Activated CD4-positive, alpha-beta T cell treated with anti-CD3 and anti-CD28 coated beads for 36 hours (primary cell): ENCODE results near the gene ARMC10. TPM values are rescaled to one million over a fixed set of nuclear protein-coding genes. Genes with fewer than 3 reads are reported as not detected.
"Not testable (repeated sequence)": the region's sequence is repeated elsewhere in the genome, so short reads cannot be mapped to it uniquely, and the experiment has no call there.

Source experiments
- ATAC-seq: fragments of 200-7000 bp; cut with Tn5 transposase; one replicate; pipeline ENCODE4 v1.10.0; 2021; ENCODE audit warnings: mild to moderate bottlenecking, moderate library complexity
- CTCF ChIA-PET: fragments of 350-600 bp; sonication (Branson Sonifier 250); formaldehyde crosslinking; loops from one replicate; lab custom pipeline; 2021; ENCODE audit warnings: antibody characterized with exemption; lab: Charles Lee
- POLR2A ChIA-PET: fragments of 350-600 bp; sonication (Branson Sonifier 250); formaldehyde crosslinking; loops from one replicate; lab custom pipeline; 2021; ENCODE audit warnings: antibody characterized with exemption, inconsistent platforms; lab: Charles Lee
- DNase-seq: peaks from one replicate; pipeline ENCODE4 v3.0.0-alpha.2; 2020
- H3K27ac Mint-ChIP-seq: one replicate; pipeline ENCODE4 v1.8.0; 2021; ENCODE audit warnings: mixed read lengths
- H3K27me3 Mint-ChIP-seq: one replicate; pipeline ENCODE4 v1.8.0; 2021; ENCODE audit warnings: mixed read lengths
- H3K36me3 Mint-ChIP-seq: one replicate; pipeline ENCODE4 v1.8.0; 2021; ENCODE audit warnings: low read depth, mixed read lengths
- H3K4me1 Mint-ChIP-seq: one replicate; pipeline ENCODE4 v1.8.0; 2021; ENCODE audit warnings: mixed read lengths
- H3K4me3 Mint-ChIP-seq: one replicate; pipeline ENCODE4 v1.8.0; 2021; ENCODE audit warnings: mild to moderate bottlenecking, moderate library complexity, mixed read lengths
- H3K9me3 Mint-ChIP-seq: one replicate; pipeline ENCODE4 v1.8.0; 2021; ENCODE audit warnings: low read depth, mixed read lengths
- intact Hi-C, 2 experiments: fragments of 100-400 bp; cut with DNase I in 1 of 2; cut with micrococcal nuclease in 1 of 2; formaldehyde crosslinking; loops; one replicate each; pipeline versions ENCODE4 v1.14.2 to v1.15.1; 2022 to 2024; cut with DNase I, micrococcal nuclease
- total RNA-seq, 2 experiments: library from RNA; stranded (reverse); gene quantifications; one replicate each; pipeline ENCODE4 v1.2.3, GENCODE V29; 2021

The ARMC10 gene
- total RNA-seq, 2 experiments from 2014 or later, result 42.6 to 50.1 TPM

DNA sequence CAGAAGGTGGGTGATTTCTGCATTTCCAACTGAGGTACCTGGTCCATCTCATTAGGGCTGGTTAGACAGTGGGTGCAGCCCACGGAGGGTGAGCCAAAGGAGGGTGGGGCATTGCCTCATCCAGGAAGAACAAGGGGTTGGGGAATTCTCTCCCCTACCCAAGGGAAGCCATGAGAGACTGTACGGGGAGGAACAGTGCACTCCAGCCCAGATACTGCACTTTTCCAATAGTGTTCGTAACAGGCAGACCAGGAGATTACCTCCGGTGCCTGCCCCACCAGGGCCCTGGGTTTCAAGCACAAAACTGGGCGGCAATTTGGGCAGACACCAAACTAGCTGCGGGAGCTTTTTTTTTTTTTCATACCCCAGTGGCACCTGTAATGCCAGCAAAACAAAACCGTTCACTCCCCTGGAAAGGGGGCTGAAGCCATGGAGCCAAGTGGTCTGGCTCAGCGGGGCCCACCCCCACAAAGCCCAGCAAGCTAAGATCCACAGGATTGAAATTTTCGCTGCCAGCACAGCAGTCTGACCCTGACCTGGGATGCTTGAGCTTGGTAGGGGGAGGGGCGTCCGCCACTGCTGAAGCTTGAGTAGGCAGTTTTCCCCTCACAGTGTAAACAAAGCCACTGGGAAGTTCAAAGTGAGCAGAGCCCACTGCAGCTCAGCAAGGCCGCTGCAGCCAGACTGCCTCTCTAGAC lies 31.2 kb downstream of the ARMC10 start:
- peaks cover 40% of the 10 kb centered on the region for H3K36me3 Mint-ChIP-seq
- H3K27ac Mint-ChIP-seq, result no peak overlapping the region
- POLR2A ChIA-PET, result no interaction called here
- intact Hi-C loops, result no loop called here
- ATAC-seq (no peak), DNase-seq (no peak)
- peaks cover 7% of the 10 kb centered on the region for H3K4me1 Mint-ChIP-seq
- H3K27me3 Mint-ChIP-seq, result no peaks in the 10 kb centered on the region
- peaks cover 13% of the 10 kb centered on the region for H3K9me3 Mint-ChIP-seq
- no peak overlapping the region for H3K4me3 Mint-ChIP-seq
- CTCF ChIA-PET, result interaction anchor here (1.2 kb wide), 1 partner anchor 10 kb away, joined by 4 read pairs; no protein-coding TSS in a partner anchor

DNA sequence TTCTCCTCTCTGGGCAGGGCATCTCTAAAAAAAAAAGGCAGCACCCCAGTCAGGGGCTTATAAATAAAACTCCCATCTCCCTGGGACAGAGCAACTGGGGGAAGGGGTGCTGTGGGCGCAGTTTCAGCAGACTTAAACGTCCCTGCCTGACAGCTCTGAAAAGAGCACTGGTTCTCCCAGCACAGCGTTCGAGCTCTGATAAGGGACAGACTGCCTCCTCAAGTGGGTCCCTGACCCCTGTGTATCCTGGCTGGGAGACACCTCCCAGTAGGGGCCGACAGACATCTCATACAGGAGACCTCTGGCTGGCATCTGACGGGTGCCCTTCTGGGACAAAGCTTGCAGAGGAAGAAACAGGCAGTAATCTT lies 31.7 kb downstream of the ARMC10 start:
- CTCF ChIA-PET, intact Hi-C loops, ATAC-seq, H3K27me3 Mint-ChIP-seq, DNase-seq, H3K4me1 Mint-ChIP-seq, H3K4me3 Mint-ChIP-seq, POLR2A ChIA-PET, H3K27ac Mint-ChIP-seq: not testable (repeated sequence)
- H3K9me3 Mint-ChIP-seq, result peaks cover 13% of the 10 kb centered on the region
- H3K36me3 Mint-ChIP-seq, result peaks cover 44% of the 10 kb centered on the region

DNA sequence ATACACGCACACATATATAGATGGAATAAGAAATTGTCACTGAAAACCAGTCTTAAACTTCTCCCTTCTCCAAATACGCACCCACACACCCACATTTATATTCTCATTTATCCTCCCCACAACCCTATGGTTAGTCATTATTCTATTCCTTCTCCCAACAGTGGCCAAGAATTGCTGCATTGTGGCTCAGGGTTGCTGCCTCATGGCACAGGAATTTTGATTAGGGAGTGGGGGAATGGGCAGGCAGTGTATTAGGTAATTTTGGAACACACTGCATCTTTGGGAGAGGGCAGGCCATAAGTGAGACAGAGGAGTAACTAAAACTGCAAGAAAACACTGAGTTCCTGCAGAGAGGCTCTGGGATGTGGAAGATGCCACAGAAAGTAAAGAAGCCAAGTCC lies 38.2 kb downstream of the ARMC10 start:
- intact Hi-C loops, result no loop called here
- Mint-ChIP-seq H3K4me3 (no peak overlapping the region), H3K36me3 (peaks cover 53% of the 10 kb centered on the region), H3K27ac (no peak overlapping the region), H3K4me1 (peaks cover 12% of the 10 kb centered on the region), H3K27me3 (no peaks in the 10 kb centered on the region), H3K9me3 (peaks cover 13% of the 10 kb centered on the region)
- DNase-seq (no peak), ATAC-seq (no peak)
- CTCF ChIA-PET, result interaction anchor here (0.6 kb wide), 1 partner anchor 164 kb away, joined by 3 read pairs; no protein-coding TSS in a partner anchor
- POLR2A ChIA-PET, result no interaction called here

DNA sequence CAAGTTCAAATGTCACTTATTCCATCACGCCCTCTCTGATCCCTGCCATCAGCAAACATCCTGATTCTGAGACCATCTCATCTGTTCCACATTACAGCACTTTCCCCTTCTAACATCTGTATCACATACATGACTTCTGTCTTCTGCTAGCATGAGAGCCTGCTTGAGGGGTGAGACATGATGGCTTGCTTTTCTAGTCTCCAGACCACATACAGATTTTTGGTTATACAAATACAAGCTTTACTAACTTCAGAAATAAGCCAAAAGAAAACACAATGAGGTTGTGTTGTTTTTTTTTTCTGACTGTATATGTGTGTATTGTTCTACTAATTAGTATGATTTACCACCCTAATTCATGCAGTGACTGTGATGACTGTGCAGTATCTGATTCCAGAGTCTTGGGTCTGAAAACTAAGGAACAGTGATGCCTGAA lies 39.7 kb downstream of the ARMC10 start:
- Mint-ChIP-seq H3K9me3 (peaks cover 8% of the 10 kb centered on the region), H3K4me1 (peaks cover 4% of the 10 kb centered on the region), H3K27me3 (no peaks in the 10 kb centered on the region), H3K36me3 (peaks cover 41% of the 10 kb centered on the region), H3K27ac (no peak overlapping the region), H3K4me3 (no peak overlapping the region)
- no peak for DNase-seq
- ATAC-seq, result no peak
- CTCF ChIA-PET, result no interaction called here
- intact Hi-C loops, result no loop called here
- POLR2A ChIA-PET, result no interaction called here

DNA sequence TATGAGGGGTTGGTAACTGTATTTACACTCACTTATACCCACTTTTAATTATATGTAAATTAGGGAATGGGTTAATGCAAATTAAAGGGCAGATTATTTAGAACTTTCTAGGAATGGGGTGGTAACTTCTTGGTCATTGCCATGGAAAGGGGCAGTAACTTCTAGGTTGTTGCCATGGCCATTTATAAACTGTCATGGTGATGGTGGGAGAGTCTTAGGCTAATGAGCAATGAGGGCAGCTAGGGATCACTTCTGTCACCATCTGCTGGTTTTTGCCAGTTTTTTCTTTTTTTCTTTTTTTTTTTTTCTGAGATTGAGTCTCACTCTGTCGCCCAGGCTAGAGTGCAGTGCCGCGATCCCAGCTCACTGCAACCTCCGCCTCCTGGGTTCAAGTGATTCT lies 40.8 kb downstream of the ARMC10 start:
- ATAC-seq, result no peak
- no peaks in the 10 kb centered on the region for H3K27me3 Mint-ChIP-seq
- H3K27ac Mint-ChIP-seq, result no peak overlapping the region
- ChIA-PET POLR2A (no interaction called here), CTCF (interaction anchor here (0.7 to 1.0 kb wide), 2 partner anchors 10 to 245 kb away, joined by 3 to 4 read pairs; no protein-coding TSS in a partner anchor)
- H3K4me1 Mint-ChIP-seq, result peaks cover 4% of the 10 kb centered on the region
- H3K4me3 Mint-ChIP-seq, result no peak overlapping the region
- peaks cover 31% of the 10 kb centered on the region for H3K36me3 Mint-ChIP-seq
- DNase-seq, result no peak
- intact Hi-C loops, result no loop called here
- H3K9me3 Mint-ChIP-seq, result peaks cover 2% of the 10 kb centered on the region

DNA sequence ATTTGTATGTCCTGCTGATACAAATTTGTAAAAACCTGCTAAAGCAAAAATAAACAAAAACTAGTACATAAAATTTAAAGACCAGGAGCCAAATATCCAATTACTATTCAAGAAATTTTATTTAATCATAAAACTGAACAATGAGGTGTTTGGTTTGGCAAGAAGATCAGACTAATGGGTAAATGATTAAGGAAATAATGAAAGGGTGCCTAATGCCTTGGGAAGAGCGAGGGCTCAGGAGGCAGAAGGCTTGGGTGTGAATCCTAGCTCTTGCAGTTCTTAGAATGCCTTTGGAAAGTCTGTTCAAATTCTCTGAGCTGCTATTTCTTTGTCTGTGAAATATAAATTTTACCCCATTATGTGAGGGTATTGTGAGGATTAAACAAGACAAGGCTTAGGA lies 41.6 kb downstream of the ARMC10 start:
- peaks cover 4% of the 10 kb centered on the region for H3K4me1 Mint-ChIP-seq
- DNase-seq, result no peak
- no peak overlapping the region for H3K4me3 Mint-ChIP-seq
- no peak for ATAC-seq
- H3K27ac Mint-ChIP-seq, result no peak overlapping the region
- intact Hi-C loops, result no loop called here
- no peaks in the 10 kb centered on the region for H3K27me3 Mint-ChIP-seq
- no peaks in the 10 kb centered on the region for H3K9me3 Mint-ChIP-seq
- ChIA-PET POLR2A (no interaction called here), CTCF (interaction anchor here (0.7 to 1.0 kb wide), 2 partner anchors 11 to 244 kb away, joined by 3 to 4 read pairs; no protein-coding TSS in a partner anchor)
- peaks cover 26% of the 10 kb centered on the region for H3K36me3 Mint-ChIP-seq

DNA sequence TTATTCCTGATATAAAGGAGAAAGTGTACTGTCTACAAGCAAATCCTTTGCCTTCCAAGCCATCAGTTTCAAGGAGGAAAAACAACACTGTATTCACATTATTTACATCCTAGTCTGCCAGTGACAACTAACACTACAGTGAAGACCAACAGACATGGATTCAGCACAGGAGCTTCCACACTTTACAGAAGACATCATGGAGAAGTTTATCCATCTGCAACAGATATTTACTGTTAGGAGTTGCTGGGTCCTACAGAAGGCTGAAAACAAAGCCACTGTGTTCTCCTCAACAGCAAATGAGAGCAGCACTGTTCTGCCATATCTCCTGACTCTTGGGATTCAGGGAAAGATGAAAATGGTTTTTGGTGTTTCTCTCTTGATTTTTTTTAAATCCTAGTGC lies 42.1 kb downstream of the ARMC10 start:
- Mint-ChIP-seq H3K27ac (no peak overlapping the region), H3K36me3 (peaks cover 21% of the 10 kb centered on the region), H3K27me3 (no peaks in the 10 kb centered on the region), H3K4me3 (no peak overlapping the region), H3K4me1 (peaks cover 4% of the 10 kb centered on the region), H3K9me3 (no peaks in the 10 kb centered on the region)
- ChIA-PET CTCF (no interaction called here), POLR2A (no interaction called here)
- ATAC-seq (no peak), DNase-seq (no peak)
- intact Hi-C loops, result no loop called here

DNA sequence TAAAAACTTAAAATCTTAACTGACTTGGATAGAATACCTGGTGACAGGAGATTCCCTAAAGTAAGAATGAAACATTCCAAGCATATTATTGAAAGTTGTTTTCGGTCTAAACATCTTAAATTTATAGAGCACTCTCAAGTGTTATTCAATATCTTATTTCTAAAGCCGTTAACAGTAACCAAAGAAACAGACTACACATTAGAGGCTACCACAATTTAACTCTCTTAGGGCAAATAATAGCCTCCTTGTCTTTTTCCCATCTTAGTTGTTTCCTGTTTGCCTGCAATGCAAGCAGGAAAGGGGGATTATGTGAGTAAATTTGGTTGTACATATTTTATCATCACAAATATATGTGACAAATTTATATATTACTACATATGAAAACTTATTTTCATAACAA lies 42.5 kb downstream of the ARMC10 start:
- POLR2A ChIA-PET, result no interaction called here
- Mint-ChIP-seq H3K9me3 (no peaks in the 10 kb centered on the region), H3K36me3 (peaks cover 16% of the 10 kb centered on the region), H3K4me3 (no peak overlapping the region), H3K27ac (no peak overlapping the region), H3K4me1 (peaks cover 4% of the 10 kb centered on the region), H3K27me3 (no peaks in the 10 kb centered on the region)
- CTCF ChIA-PET, result no interaction called here
- no peak for ATAC-seq
- no peak for DNase-seq
- intact Hi-C loops, result no loop called here

DNA sequence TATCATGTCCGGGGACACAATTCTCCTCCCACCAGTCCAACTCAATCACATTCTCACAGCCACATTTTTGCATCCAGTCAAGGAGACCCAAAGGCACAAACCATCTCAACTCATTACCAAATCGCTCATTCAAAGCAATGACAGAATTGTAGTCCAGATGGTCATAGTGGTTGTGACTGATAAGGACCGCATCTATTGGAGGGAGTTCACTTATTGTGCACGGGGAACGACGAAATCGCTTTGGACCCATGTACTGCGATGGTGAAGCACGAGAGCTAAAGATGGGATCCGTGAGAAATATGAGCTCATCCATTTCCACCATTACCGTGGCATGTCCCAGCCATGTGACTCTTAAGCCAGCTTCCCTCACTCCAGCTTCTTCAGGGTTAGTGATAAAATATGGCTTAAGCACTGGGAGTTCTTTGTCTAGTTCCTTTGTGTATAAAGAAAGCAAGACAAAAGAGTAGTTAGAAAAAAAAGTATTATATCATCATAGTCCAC lies 44.9 kb downstream of the ARMC10 start:
- POLR2A ChIA-PET, result no interaction called here
- ATAC-seq, result no peak
- Mint-ChIP-seq H3K27ac (no peak overlapping the region), H3K4me3 (no peak overlapping the region), H3K36me3 (peaks cover 7% of the 10 kb centered on the region), H3K9me3 (no peaks in the 10 kb centered on the region), H3K27me3 (no peaks in the 10 kb centered on the region), H3K4me1 (no peaks in the 10 kb centered on the region)
- intact Hi-C loops, result no loop called here
- CTCF ChIA-PET, result interaction anchor here (1.4 kb wide), 1 partner anchor 58 kb away, joined by 3 read pairs; no protein-coding TSS in a partner anchor
- DNase-seq, result no peak

DNA sequence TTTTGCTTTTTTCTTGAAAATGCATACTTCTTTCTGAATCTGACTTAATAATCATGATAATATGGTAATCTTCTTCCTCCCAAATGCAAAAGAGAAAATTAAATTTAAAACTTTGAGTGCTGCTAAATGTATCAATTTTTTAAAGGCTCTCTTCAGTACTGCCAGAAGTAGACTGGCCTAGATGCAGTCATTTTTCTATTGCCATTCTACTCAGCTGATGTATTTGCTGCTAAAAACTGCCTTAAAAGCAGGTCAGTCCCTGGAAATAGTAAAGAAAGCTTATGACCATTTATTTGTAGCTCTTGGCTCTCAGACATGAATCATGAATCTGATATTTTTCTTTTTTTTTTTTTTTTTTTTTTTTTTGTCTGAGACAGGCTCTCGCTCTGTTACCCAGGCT lies 45.4 kb downstream of the ARMC10 start:
- Mint-ChIP-seq H3K36me3 (peaks cover 7% of the 10 kb centered on the region), H3K4me1 (no peaks in the 10 kb centered on the region), H3K4me3 (no peak overlapping the region), H3K27ac (no peak overlapping the region), H3K27me3 (no peaks in the 10 kb centered on the region), H3K9me3 (no peaks in the 10 kb centered on the region)
- no peak for ATAC-seq
- DNase-seq, result no peak
- ChIA-PET POLR2A (no interaction called here), CTCF (interaction anchor here (1.4 kb wide), 1 partner anchor 59 kb away, joined by 3 read pairs; no protein-coding TSS in a partner anchor)
- intact Hi-C loops, result no loop called here

DNA sequence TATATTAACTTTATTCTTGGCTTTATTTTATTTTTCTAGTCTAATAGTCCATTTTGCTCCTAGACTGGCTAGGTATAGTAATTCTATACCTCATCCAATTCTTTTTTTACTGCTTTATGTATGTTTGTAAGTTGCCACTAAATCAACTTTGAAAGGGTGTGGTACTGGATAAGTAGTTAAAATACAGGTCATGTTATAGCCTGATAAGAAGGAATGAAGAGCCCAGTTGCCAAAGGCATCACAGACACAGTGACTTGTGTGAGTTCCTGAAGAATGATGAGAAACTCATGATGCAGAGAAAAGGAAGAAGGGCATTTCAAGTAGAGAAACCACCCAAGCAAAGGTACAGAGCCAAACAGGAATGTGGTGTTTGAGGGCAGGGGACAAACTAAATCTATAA lies 46.7 kb downstream of the ARMC10 start:
- Mint-ChIP-seq H3K27ac (no peak overlapping the region), H3K9me3 (no peaks in the 10 kb centered on the region), H3K4me1 (no peaks in the 10 kb centered on the region), H3K36me3 (peaks cover 14% of the 10 kb centered on the region), H3K27me3 (no peaks in the 10 kb centered on the region), H3K4me3 (no peak overlapping the region)
- ChIA-PET POLR2A (no interaction called here), CTCF (no interaction called here)
- DNase-seq (no peak), ATAC-seq (no peak)
- intact Hi-C loops, result no loop called here

DNA sequence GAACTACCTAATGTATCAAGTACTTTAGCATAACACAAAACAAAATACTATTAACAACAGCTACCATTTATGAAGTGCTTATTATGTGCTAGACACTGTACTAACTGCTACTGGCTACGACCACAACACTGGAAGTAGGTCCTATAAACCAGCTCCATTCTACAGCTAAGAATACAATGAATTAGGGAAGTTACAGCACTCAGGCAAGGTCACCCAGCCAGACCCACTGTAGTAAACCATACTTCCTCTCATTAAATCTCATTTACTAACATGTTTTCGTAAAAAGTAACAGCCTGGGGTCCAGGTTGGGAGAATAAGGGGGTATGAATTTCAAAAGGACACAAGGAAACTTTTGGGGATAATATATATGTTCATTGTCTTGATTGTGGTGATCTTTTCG lies 48.6 kb downstream of the ARMC10 start:
- CTCF ChIA-PET, result no interaction called here
- H3K27ac Mint-ChIP-seq, result no peak overlapping the region
- H3K4me1 Mint-ChIP-seq, result no peaks in the 10 kb centered on the region
- DNase-seq, result no peak
- no peaks in the 10 kb centered on the region for H3K27me3 Mint-ChIP-seq
- POLR2A ChIA-PET, result no interaction called here
- H3K4me3 Mint-ChIP-seq, result no peak overlapping the region
- intact Hi-C loops, result no loop called here
- no peaks in the 10 kb centered on the region for H3K9me3 Mint-ChIP-seq
- no peak for ATAC-seq
- peaks cover 26% of the 10 kb centered on the region for H3K36me3 Mint-ChIP-seq
